ENCODE results near the gene VAV3. TPM values are rescaled to one million over a fixed set of nuclear protein-coding genes. Genes with fewer than 3 reads are reported as not detected.

VAV3 gene
- total RNA-seq, 1 donor: 41.1 TPM

DNA sequence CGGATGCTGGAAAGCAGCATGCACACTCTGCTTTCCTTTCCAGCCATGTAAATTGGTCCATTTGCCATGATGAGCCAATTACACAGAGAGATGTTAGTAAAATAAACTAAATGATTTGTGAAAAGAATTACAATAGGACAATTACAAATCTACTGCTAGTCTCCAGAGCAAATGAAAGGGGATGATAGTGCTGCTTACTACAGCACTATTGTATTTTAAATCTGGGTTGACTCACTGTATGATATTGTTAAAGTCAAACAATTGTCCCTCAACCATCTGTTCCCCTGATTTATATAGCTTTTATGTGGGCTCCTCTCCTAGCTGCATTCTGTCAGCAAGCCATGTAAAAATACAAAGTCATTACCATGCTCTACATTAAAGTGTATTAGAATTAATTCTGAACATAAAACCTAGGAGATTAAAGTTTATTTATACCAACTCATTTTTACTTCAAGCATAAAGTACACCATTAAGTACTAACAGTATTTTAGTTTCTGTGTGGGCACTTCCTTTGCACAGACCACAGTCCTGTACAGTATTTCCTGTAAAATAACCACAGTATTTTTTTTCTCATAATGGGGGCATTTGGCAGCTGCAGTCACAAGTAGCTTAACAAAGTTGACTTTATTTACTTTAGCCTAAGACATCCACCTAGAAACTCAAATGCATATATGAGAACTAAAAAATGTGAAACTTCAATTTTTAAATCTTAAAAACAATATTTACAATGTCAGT, 135.8 kb downstream of the VAV3 start:
- Histone ChIP-seq H3K27me3 (ENCODE audit: insufficient read depth, low read length) (no peaks in the 10 kb centered on the region), H3K4me3 (ENCODE audit: low read length) (no peak overlapping the region), H3K9me3 (ENCODE audit: low read depth, low read length) (no peaks in the 10 kb centered on the region), H3K4me1 (ENCODE audit: insufficient read depth, low read length) (peaks cover 60% of the 10 kb centered on the region)

DNA sequence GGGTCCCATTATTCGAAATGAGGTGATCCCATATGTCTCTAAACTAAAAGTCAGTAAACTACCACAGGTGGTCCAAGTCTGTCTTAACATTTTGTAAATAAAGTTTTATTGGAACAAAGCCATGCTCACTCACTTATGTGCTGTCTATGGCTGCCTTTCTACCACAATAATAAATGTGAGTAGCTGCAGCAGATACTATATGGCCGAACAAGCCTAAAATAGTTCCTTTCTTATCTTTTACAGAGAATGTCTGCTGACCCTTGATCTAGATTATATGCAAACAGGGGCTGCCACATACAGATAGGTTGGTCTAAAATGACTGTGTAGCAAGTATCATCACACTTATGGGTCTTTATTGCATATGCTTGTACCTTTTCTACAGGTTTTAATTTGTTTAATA, 140.0 kb downstream of the VAV3 start:
- Histone ChIP-seq H3K9me3 (ENCODE audit: low read depth, low read length) (no peaks in the 10 kb centered on the region), H3K27me3 (ENCODE audit: insufficient read depth, low read length) (no peaks in the 10 kb centered on the region), H3K4me3 (ENCODE audit: low read length) (no peak overlapping the region), H3K4me1 (ENCODE audit: insufficient read depth, low read length) (peaks cover 46% of the 10 kb centered on the region)

- Histone ChIP-seq H3K4me1 (ENCODE audit: insufficient read depth, low read length) (peaks cover 25% of the 10 kb centered on the region), H3K27me3 (ENCODE audit: insufficient read depth, low read length) (no peaks in the 10 kb centered on the region), H3K4me3 (ENCODE audit: low read length) (no peak overlapping the region), H3K9me3 (ENCODE audit: low read depth, low read length) (no peaks in the 10 kb centered on the region)
Measured at GRCh38 chr1:107821340-107821739, 143.6 kb downstream of the VAV3 start.

GRCh38 chr1:107820801-107821200, 144.2 kb downstream of the VAV3 start:
- no peaks in the 10 kb centered on the region for H3K27me3 ChIP-seq (ENCODE audit: insufficient read depth, low read length)
- H3K4me1 ChIP-seq (ENCODE audit: insufficient read depth, low read length): peaks cover 25% of the 10 kb centered on the region
- no peak overlapping the region for H3K4me3 ChIP-seq (ENCODE audit: low read length)
- no peaks in the 10 kb centered on the region for H3K9me3 ChIP-seq (ENCODE audit: low read depth, low read length)

GRCh38 chr1:107817935-107818334, 147.0 kb downstream of the VAV3 start:
- Histone ChIP-seq H3K9me3 (ENCODE audit: low read depth, low read length) (no peaks in the 10 kb centered on the region), H3K27me3 (ENCODE audit: insufficient read depth, low read length) (no peaks in the 10 kb centered on the region), H3K4me3 (ENCODE audit: low read length) (no peak overlapping the region), H3K4me1 (ENCODE audit: insufficient read depth, low read length) (peaks cover 15% of the 10 kb centered on the region)

GRCh38 chr1:107817206-107817605, 147.8 kb downstream of the VAV3 start:
- H3K4me1 ChIP-seq (ENCODE audit: insufficient read depth, low read length): peaks cover 15% of the 10 kb centered on the region
- H3K27me3 ChIP-seq (ENCODE audit: insufficient read depth, low read length): no peaks in the 10 kb centered on the region
- H3K4me3 ChIP-seq (ENCODE audit: low read length): no peak overlapping the region
- no peaks in the 10 kb centered on the region for H3K9me3 ChIP-seq (ENCODE audit: low read depth, low read length)

DNA sequence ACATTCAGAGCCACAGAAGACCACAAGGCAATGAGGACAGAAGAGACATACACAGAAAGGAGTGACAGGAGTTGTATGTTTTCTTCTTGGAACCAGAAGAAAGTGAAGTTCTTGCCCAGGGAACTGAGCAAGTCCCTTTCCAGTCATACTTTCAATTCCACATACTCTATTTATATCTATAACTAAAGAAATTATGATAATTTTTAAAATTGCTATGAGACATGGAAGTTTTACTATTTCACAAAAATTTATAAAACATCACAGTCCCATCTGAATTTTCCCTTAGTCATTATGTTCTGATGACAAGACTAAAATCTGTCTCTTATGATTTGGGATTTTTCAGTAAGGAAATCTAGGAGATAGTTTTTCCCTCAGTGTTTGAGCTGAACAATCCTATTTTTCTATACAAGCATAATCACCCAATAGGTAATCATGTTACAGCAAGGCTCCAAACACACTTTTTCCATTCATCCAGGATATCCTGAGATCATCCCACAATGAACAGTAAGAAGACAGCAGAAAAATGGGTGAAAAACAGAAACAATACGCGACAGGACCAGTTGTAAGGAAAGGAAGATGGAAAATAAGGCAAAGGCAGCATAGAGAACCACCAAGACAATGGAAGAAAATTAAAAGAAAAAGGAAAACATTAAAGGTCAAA, 154.6 kb downstream of the VAV3 start:
- no peaks in the 10 kb centered on the region for H3K9me3 ChIP-seq (ENCODE audit: low read depth, low read length)
- H3K27me3 ChIP-seq (ENCODE audit: insufficient read depth, low read length): no peaks in the 10 kb centered on the region
- H3K4me1 ChIP-seq (ENCODE audit: insufficient read depth, low read length): peaks cover 27% of the 10 kb centered on the region
- no peak overlapping the region for H3K4me3 ChIP-seq (ENCODE audit: low read length)

GRCh38 chr1:107807855-107808254, 157.1 kb downstream of the VAV3 start:
- Histone ChIP-seq H3K27me3 (ENCODE audit: insufficient read depth, low read length) (no peaks in the 10 kb centered on the region), H3K4me3 (ENCODE audit: low read length) (no peak overlapping the region), H3K9me3 (ENCODE audit: low read depth, low read length) (no peaks in the 10 kb centered on the region), H3K4me1 (ENCODE audit: insufficient read depth, low read length) (peaks cover 45% of the 10 kb centered on the region)

GRCh38 chr1:107807405-107807804, 157.6 kb downstream of the VAV3 start:
- Histone ChIP-seq H3K27me3 (ENCODE audit: insufficient read depth, low read length) (no peaks in the 10 kb centered on the region), H3K4me1 (ENCODE audit: insufficient read depth, low read length) (peaks cover 45% of the 10 kb centered on the region), H3K4me3 (ENCODE audit: low read length) (no peak overlapping the region), H3K9me3 (ENCODE audit: low read depth, low read length) (no peaks in the 10 kb centered on the region)

DNA sequence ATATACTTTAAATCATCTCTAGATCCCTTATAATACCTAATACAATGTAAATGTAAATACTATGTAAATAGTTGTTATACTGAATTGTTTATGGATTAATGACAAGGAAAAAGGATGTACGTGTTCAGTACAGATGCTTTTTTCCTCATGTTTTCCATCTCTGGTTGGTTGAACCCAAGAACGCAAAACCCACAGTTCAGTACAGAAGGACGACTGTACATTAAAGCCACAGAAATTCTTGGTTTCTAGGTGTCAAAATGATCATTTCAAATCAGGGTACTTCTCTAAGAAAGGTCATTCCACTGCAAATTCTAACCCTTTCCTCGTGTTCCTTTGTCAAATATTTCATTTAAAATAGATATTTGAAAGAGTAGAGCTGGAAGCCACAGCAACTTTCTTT, 158.1 kb downstream of the VAV3 start:
- peaks cover 48% of the 10 kb centered on the region for H3K4me1 ChIP-seq (ENCODE audit: insufficient read depth, low read length)
- H3K9me3 ChIP-seq (ENCODE audit: low read depth, low read length): no peaks in the 10 kb centered on the region
- H3K4me3 ChIP-seq (ENCODE audit: low read length): no peak overlapping the region
- H3K27me3 ChIP-seq (ENCODE audit: insufficient read depth, low read length): no peaks in the 10 kb centered on the region

- no peaks in the 10 kb centered on the region for H3K27me3 ChIP-seq (ENCODE audit: insufficient read depth, low read length)
- H3K4me3 ChIP-seq (ENCODE audit: low read length): no peak overlapping the region
- H3K9me3 ChIP-seq (ENCODE audit: low read depth, low read length): no peaks in the 10 kb centered on the region
- H3K4me1 ChIP-seq (ENCODE audit: insufficient read depth, low read length): peaks cover 37% of the 10 kb centered on the region
Measured at GRCh38 chr1:107804741-107805140, 160.2 kb downstream of the VAV3 start.

GRCh38 chr1:107804134-107804533, 160.8 kb downstream of the VAV3 start:
- H3K27me3 ChIP-seq (ENCODE audit: insufficient read depth, low read length): no peaks in the 10 kb centered on the region
- no peaks in the 10 kb centered on the region for H3K9me3 ChIP-seq (ENCODE audit: low read depth, low read length)
- no peak overlapping the region for H3K4me3 ChIP-seq (ENCODE audit: low read length)
- H3K4me1 ChIP-seq (ENCODE audit: insufficient read depth, low read length): peaks cover 37% of the 10 kb centered on the region

GRCh38 chr1:107803579-107803978, 161.4 kb downstream of the VAV3 start:
- Histone ChIP-seq H3K27me3 (ENCODE audit: insufficient read depth, low read length) (no peaks in the 10 kb centered on the region), H3K9me3 (ENCODE audit: low read depth, low read length) (no peaks in the 10 kb centered on the region), H3K4me3 (ENCODE audit: low read length) (no peak overlapping the region), H3K4me1 (ENCODE audit: insufficient read depth, low read length) (peaks cover 37% of the 10 kb centered on the region)

- Histone ChIP-seq H3K4me1 (ENCODE audit: insufficient read depth, low read length) (peaks cover 37% of the 10 kb centered on the region), H3K4me3 (ENCODE audit: low read length) (no peak overlapping the region), H3K9me3 (ENCODE audit: low read depth, low read length) (no peaks in the 10 kb centered on the region), H3K27me3 (ENCODE audit: insufficient read depth, low read length) (no peaks in the 10 kb centered on the region)
Measured at GRCh38 chr1:107802654-107803053, 162.3 kb downstream of the VAV3 start.

DNA sequence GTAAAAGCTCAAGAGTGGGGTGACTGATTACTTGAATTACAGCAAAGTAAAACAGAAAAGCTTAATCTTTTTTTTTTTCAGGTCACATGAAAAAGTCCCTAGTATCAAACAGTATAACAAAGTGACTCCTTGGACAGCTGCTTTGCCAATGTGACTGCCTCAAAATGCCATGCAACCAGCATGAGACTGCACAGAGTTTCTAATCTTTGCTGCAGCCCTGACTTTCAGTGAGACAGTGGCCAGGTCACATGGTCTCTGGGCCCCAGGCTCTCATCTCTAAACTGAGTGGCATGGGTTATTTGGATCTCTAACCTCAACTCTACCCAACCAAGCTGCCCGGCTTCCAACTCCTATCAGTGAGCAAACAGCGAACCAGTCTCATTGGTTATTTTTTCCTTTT, 169.0 kb downstream of the VAV3 start:
- H3K4me1 ChIP-seq (ENCODE audit: insufficient read depth, low read length): peaks cover 20% of the 10 kb centered on the region
- no peak overlapping the region for H3K4me3 ChIP-seq (ENCODE audit: low read length)
- H3K27me3 ChIP-seq (ENCODE audit: insufficient read depth, low read length): no peaks in the 10 kb centered on the region

DNA sequence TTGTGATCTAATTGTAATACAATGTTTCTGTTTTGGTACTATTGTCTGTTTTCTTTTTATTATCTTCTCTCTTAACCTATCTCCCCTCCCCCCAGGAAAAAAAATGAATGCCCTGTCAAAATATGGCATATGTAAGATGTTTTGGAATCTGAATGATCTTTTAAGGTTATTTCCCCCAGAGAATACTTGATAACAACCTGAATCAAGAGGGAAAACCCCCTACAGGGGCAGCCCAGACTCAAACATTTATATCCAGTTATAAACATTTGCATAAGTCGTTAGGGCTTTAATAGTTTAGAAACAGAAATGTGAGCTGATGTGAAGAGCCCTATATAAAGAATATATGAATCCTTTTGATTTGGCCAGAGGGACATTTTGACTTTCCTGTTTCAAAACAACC, 169.5 kb downstream of the VAV3 start:
- H3K4me1 ChIP-seq (ENCODE audit: insufficient read depth, low read length): peaks cover 26% of the 10 kb centered on the region
- no peak overlapping the region for H3K4me3 ChIP-seq (ENCODE audit: low read length)
- H3K27me3 ChIP-seq (ENCODE audit: insufficient read depth, low read length): no peaks in the 10 kb centered on the region
- no peaks in the 10 kb centered on the region for H3K9me3 ChIP-seq (ENCODE audit: low read depth, low read length)

More for the DNA sequence above, 169.0 kb downstream of the VAV3 start:
- no peaks in the 10 kb centered on the region for H3K9me3 ChIP-seq (ENCODE audit: low read depth, low read length)

Measured in mononuclear cell (primary cell).